ENCODE data around the gene KIF3A. TPM values are rescaled to one million over a fixed set of nuclear protein-coding genes. Genes with fewer than 3 reads are reported as not detected.

Gene KIF3A
- total RNA-seq, 1 experiment from 2014 or later, result 13.2 TPM

GRCh38 chr5:132739232-132739631 lies 1.9 kb upstream of the KIF3A start:
- no peak overlapping the region for H3K27ac Mint-ChIP-seq
- H3T11ph ChIP-seq (ENCODE audit: low read length), result no peak overlapping the region
- no peaks in the 10 kb centered on the region for H4K20me1 ChIP-seq (ENCODE audit: control insufficient read depth, insufficient read depth, insufficient read length)
- no peak overlapping the region for H4K5ac ChIP-seq (ENCODE audit: insufficient read length, low read depth, low read length)
- no peak overlapping the region for H4K91ac ChIP-seq (ENCODE audit: insufficient read length, low read depth, low read length)
- no peak overlapping the region for H3K23ac ChIP-seq (ENCODE audit: insufficient read length, low read depth, low read length)
- no peak overlapping the region for H2BK20ac ChIP-seq (ENCODE audit: low read depth, low read length, poor library complexity, severe bottlenecking)
- H2AK5ac ChIP-seq (ENCODE audit: insufficient read length, low read length), result no peak overlapping the region
- H3K9me3 Mint-ChIP-seq, result peaks cover 0 to 3% of the 10 kb centered on the region in 2 experiments; a peak in 1 of 5 replicates
- no peak overlapping the region for H2BK120ac ChIP-seq (ENCODE audit: low read depth, low read length, poor library complexity, severe bottlenecking)
- H3K27me3 Mint-ChIP-seq (ENCODE audit: low read depth), result peaks cover 17% of the 10 kb centered on the region
- H3K79me2 ChIP-seq (ENCODE audit: insufficient read depth, low read length), result no peaks in the 10 kb centered on the region
- WGBS (ENCODE audit: extremely low coverage, insufficient read length, low lambda C conversion rate), result no CpG with 5 or more reads among the region's 1 CpG
- no peak overlapping the region for H3K9ac ChIP-seq (ENCODE audit: extremely low read depth, insufficient read length, low read length)
- H3K4me3 Mint-ChIP-seq, result no peak overlapping the region
- H2BK15ac ChIP-seq (ENCODE audit: low read depth, low read length), result no peak overlapping the region
- no peak for TF ChIP-seq CTCF (conservative IDR thresholded peaks at IDR 0.05)
- no peak overlapping the region for H2BK5ac ChIP-seq (ENCODE audit: insufficient read length, low read length)
- no peak overlapping the region for H3K27ac ChIP-seq (ENCODE audit: insufficient read length, low read depth, low read length)
- no peak overlapping the region for H3K4me2 ChIP-seq (ENCODE audit: insufficient read depth, insufficient read length, low read length)
- DNase-seq, result no peak
- H3K18ac ChIP-seq (ENCODE audit: insufficient read length, low read depth, low read length), result no peak overlapping the region
- no peak overlapping the region for H3K56ac ChIP-seq (ENCODE audit: insufficient read length, low read depth, low read length)
- H3K4ac ChIP-seq (ENCODE audit: low read depth, low read length), result no peak overlapping the region
- H3K36me3 Mint-ChIP-seq (ENCODE audit: insufficient read depth in 1 of 3, low read depth in 3 of 3), result no peaks in the 10 kb centered on the region; a peak in 1 of 7 replicates
- H3K79me1 ChIP-seq (ENCODE audit: insufficient read depth, low read depth, low read length, poor library complexity, severe bottlenecking), result no peaks in the 10 kb centered on the region
- H2BK12ac ChIP-seq (ENCODE audit: insufficient read length, low read depth, low read length), result no peak overlapping the region
- no peak overlapping the region for H2AFZ ChIP-seq (ENCODE audit: low read length)
- peaks cover 7 to 15% of the 10 kb centered on the region in 2 experiments for H3K4me1 Mint-ChIP-seq
- H3K27me3 ChIP-seq (ENCODE audit: insufficient read depth, low read length), result no peaks in the 10 kb centered on the region
- no peak overlapping the region for H3K14ac ChIP-seq (ENCODE audit: insufficient read depth, low read length)
- H3K9me3 ChIP-seq (ENCODE audit: control insufficient read depth, low read depth, low read length), result no peaks in the 10 kb centered on the region
- no peaks in the 10 kb centered on the region for H3K4me1 ChIP-seq (ENCODE audit: insufficient read depth, low read length)
- H4K8ac ChIP-seq (replicated peaks; ENCODE audit: insufficient read length, low read depth, low read length), result no peak overlapping the region
- H3K23me2 ChIP-seq (ENCODE audit: insufficient read length, low read depth, low read length, poor library complexity, severe bottlenecking), result no peaks in the 10 kb centered on the region
